ENCODE data around the gene TRAF2.
A peak's percentile ranks its signal among the peaks of the same experiment; 100 is the strongest.
"Not testable (repeated sequence)": the region's sequence is repeated elsewhere in the genome, so short reads cannot be mapped to it uniquely, and the experiment has no call there.

The TRAF2 gene

DNA sequence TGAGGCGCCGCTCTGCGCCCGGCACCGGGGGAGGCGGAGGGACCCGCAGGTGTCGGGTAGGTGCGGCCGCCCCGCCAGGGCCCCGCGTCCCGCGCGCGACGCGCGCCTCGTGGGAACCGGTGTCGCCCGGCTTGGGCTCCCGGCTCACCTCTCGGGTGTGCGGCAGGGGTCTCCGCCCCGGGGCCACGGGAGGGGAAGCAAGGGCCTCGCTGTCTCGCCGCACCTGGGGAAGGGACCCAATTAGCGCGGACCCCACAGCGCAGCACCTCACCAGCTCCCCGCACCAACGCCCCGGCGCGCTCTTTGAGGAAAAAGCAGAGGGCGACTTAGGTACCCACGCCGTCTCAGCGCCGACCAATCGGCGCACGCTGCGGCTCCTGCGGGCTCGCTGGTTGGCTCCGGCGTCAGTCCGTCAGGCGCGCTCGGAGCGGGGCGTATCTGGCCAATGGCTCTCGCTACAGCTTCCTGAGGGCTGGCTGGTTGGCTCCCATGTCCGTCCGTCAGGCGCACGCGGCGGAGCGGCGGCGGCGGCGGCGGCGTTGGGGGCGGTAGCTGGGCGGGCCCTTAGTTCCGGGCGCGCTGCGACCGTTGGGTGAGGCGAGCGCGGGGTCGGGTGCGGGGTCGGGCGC, at the start of gene TRAF2:
Gene TRAF2, plus strand, starts transcription at position 567 of the 629 bp plus-strand sequence. CDS start 12,225 bp downstream, outside the sequence.
- H3K4me3 ChIP-seq (ENCODE audit: low read length), result peak within 1 kb of the TSS; percentile 78
- no peak for TF ChIP-seq ZNF274 (IDR thresholded peaks at IDR 0.05; ENCODE audit: low read depth, low read length)

GRCh38 chr9:136837146-136837855, 49.0 kb upstream of the TRAF2 start:
- TF ChIP-seq ZNF274 (IDR thresholded peaks at IDR 0.05; ENCODE audit: low read depth, low read length), result no peak
- H3K4me3 ChIP-seq (ENCODE audit: low read length), result no peak overlapping the region

DNA sequence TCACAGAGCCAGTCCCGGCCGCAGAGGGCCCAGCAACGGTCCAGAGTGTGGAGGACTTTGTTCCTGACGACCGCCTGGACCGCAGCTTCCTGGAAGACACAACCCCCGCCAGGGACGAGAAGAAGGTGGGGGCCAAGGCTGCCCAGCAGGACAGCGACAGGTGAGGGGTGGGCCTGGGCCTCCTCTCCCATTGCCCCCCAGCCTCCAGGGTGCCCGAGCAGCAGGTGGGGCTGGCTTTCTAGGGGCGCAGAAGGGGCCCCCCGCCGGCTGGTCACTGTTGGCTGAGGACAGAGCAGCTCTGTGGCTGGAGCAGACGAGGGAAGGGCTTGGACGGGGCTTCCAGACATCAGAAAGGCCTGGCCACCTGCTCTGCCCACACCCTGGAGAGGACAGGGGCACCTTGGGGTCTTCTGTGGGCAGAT, 48.4 kb upstream of the TRAF2 start:
- not testable (repeated sequence) for H3K4me3 ChIP-seq (ENCODE audit: low read length)

DNA sequence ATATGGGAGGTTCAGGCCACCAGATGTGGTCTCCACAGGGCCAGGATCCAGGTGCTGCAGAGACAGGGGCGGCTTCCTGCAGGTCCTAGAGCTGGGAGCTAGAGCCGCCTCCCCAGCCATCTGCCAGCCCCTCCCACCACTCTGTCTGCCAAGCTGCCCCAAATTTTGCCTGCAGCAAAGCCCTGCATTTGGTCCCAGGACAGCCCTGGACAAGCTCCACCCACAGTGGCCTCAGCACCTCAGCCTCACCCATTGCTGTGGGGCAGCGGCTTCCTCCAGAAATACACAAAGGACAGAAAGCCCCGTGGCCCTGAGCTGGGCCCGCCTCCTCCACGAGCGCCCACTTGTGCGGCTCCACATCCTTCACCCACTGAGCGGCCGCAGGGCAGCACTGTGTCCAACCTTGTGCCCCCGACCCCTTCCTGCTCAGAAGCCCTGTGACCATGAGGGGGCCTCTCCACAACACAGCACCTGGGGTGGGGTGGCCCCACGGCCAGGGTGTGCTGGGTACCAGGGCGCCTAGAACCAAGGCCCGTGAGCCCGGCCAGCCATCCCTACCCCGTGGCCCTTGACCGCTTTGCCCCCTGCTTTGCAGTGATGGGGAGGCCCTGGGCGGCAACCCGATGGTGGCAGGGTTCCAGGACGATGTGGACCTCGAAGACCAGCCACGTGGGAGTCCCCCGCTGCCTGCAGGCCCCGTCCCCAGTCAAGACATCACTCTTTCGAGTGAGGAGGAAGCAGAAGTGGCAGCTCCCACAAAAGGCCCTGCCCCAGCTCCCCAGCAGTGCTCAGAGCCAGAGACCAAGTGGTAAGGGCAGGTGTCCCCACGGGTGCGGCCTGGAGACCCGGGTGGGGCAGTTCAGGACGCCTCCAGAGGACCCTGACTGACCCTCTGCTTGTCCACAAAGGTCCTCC, 47.7 kb upstream of the TRAF2 start:
- TF ChIP-seq ZNF274 (IDR thresholded peaks at IDR 0.05; ENCODE audit: low read depth, low read length), result no peak
- H3K4me3 ChIP-seq (ENCODE audit: low read length), result no peak overlapping the region

- TF ChIP-seq ZNF274 (IDR thresholded peaks at IDR 0.05; ENCODE audit: low read depth, low read length), result no peak
- no peak overlapping the region for H3K4me3 ChIP-seq (ENCODE audit: low read length)
These were observed 46.8 kb upstream of the TRAF2 start for GRCh38 chr9:136839229-136840139.

- no peak for TF ChIP-seq ZNF274 (IDR thresholded peaks at IDR 0.05; ENCODE audit: low read depth, low read length)
- H3K4me3 ChIP-seq (ENCODE audit: low read length), result no peak overlapping the region
These were observed 46.0 kb upstream of the TRAF2 start for GRCh38 chr9:136840140-136840876.

GRCh38 chr9:136840877-136841645, 45.3 kb upstream of the TRAF2 start:
- no peak for TF ChIP-seq ZNF274 (IDR thresholded peaks at IDR 0.05; ENCODE audit: low read depth, low read length)
- H3K4me3 ChIP-seq (ENCODE audit: low read length), result no peak overlapping the region

- H3K4me3 ChIP-seq (ENCODE audit: low read length), result not testable (repeated sequence)
These were observed 44.5 kb upstream of the TRAF2 start for GRCh38 chr9:136841646-136842379.

GRCh38 chr9:136842380-136842948, 43.9 kb upstream of the TRAF2 start, which contains the start of gene AJM1:
AJM1 (plus strand) TSS chr9:136842478; CDS start chr9:136844415, 1,937 bp downstream.
- H3K4me3 ChIP-seq (ENCODE audit: low read length), result peak within 1 kb of the TSS; percentile 19; the same call in 1 of the 2 replicates

GRCh38 chr9:136843159-136843800, 43.0 kb upstream of the TRAF2 start:
- not testable (repeated sequence) for H3K4me3 ChIP-seq (ENCODE audit: low read length)

DNA sequence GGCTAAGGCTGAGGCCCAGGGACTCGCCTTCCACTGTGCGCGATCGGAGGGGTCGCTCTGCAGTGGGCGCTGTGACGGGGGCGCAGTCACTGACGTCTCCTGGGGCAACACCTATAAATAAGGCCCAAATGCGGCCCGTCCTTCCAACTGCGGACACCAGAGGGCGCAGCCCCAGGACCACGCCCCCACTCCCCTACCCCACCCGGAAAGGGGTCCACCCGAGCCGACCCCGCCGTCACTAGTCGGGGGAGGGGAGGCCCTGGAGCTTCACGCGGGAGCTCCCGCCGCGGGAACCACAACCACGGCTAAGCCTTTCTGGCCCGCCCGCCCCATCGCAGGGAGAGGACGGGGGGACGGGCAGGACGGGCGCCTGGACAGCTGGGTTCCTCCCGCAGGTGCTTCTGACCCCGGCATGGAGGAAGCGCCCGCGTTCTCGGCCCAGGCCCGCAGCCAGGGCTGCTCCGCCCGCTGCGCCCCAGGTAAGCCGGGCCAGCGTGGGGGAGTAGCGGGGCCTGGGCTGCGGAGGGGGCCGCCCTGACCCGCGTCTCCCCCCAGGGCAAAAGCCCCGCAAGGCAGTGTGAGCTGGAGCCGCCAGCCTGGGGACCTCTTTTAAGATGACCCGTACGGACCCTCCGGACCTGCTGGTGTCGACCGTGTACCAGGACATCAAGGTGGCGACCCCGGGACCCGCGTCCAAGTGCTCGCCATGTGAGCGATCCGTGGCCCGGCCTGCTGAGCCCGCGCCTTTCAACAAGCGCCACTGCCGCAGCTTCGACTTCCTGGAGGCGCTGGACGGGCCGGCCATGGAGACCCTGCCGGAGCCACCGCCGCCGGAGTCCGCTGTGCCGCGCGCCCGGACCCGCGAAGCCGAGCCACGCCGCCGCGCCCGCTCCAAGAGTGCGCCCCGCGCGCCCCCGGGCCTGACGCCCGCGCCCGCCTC, 42.2 kb upstream of the TRAF2 start:
- H3K4me3 ChIP-seq (ENCODE audit: low read length), result not testable (repeated sequence)

Measured in GM08714 (cell line).